Suprapubic skin (tissue), 4 donors: ENCODE results near the gene KRT12. TPM values are rescaled to one million over a fixed set of nuclear protein-coding genes. Genes with fewer than 3 reads are reported as not detected.

Experiments used
- DNase-seq, 2 donors: peaks; one replicate each; pipeline ENCODE4 v3.0.0-alpha.2; 2019; ENCODE audit warnings: low spot score in 2 of 2
- H3K27ac ChIP-seq: fragments of 200-600 bp; sonication (generic); one replicate; pipeline ENCODE4 v1.5.1; 2019
- H3K27me3 ChIP-seq: fragments of 200-600 bp; sonication (generic); one replicate; pipeline ENCODE4 v1.5.1; 2019
- H3K36me3 ChIP-seq: fragments of 200-600 bp; sonication (generic); one replicate; pipeline ENCODE4 v1.5.1; 2019
- H3K4me1 ChIP-seq: fragments of 200-600 bp; sonication (generic); one replicate; pipeline ENCODE4 v1.5.1; 2019
- H3K4me3 ChIP-seq: fragments of 200-600 bp; sonication (generic); one replicate; pipeline ENCODE4 v1.5.1; 2019; ENCODE audit warnings: mild to moderate bottlenecking
- H3K9me3 ChIP-seq: fragments of 200-600 bp; sonication (generic); one replicate; pipeline ENCODE4 v1.5.1; 2019
- CTCF ChIP-seq, 2 donors: fragments of 200-600 bp in 1 of 2; fragments of 450-650 bp in 1 of 2; sonication (generic) in 1 of 2; IDR thresholded peaks; one replicate each; pipeline ENCODE4 v1.5.1; 2016 to 2019; ENCODE audit warnings: antibody characterized with exemption in 2 of 2, mild to moderate bottlenecking in 1 of 2, moderate library complexity in 1 of 2
- EP300 ChIP-seq: sonication (generic); formaldehyde crosslinking; IDR thresholded peaks from one replicate; pipeline ENCODE4 v1.6.1; 2017; ENCODE audit warnings: antibody characterized with exemption
- POLR2A ChIP-seq, 2 donors: fragments of 450-650 bp; IDR thresholded peaks; one replicate each; pipeline ENCODE4 v1.6.1; 2017; ENCODE audit warnings: antibody characterized with exemption in 2 of 2, mild to moderate bottlenecking in 2 of 2, moderate library complexity in 2 of 2
- POLR2AphosphoS5 ChIP-seq, 3 donors: sonication (generic); formaldehyde crosslinking; IDR thresholded peaks; one replicate each; pipeline ENCODE4 v1.6.1; 2017; ENCODE audit warnings: antibody characterized with exemption in 3 of 3
- WGBS: methylation state at CpG from one replicate; pipeline ENCODE4 v1.1.5; 2018; 5-methylcytosine and 5-hydroxymethylcytosine counted together
- total RNA-seq, 4 donors: library from RNA; depleted of rRNA; stranded (reverse); fragments of >200 nt; gene quantifications; one replicate each; pipeline ENCODE4 v1.1.0, GENCODE V29; 2016

The KRT12 gene
- total RNA-seq, 4 donors from 2014 or later = not detected

- Histone ChIP-seq H3K4me1 (no peaks in the 10 kb centered on the region), H3K27ac (no peak overlapping the region), H3K36me3 (no peaks in the 10 kb centered on the region), H3K27me3 (no peaks in the 10 kb centered on the region), H3K9me3 (no peaks in the 10 kb centered on the region), H3K4me3 (no peak overlapping the region)
- TF ChIP-seq POLR2AphosphoS5 (IDR thresholded peaks at IDR 0.05) = no peak
- no peak for TF ChIP-seq POLR2A (IDR thresholded peaks at IDR 0.05)
- no peak for TF ChIP-seq CTCF (IDR thresholded peaks at IDR 0.05)
- no peak for TF ChIP-seq EP300
- DNase-seq = no peak
- WGBS = 95% methylated on average over 1 of the region's 1 CpG
These were observed 12.0 kb upstream of the KRT12 start for GRCh38 chr17:40879026-40879425.

- Histone ChIP-seq H3K27ac (no peak overlapping the region), H3K4me1 (no peaks in the 10 kb centered on the region), H3K4me3 (no peak overlapping the region), H3K27me3 (no peaks in the 10 kb centered on the region), H3K36me3 (no peaks in the 10 kb centered on the region), H3K9me3 (no peaks in the 10 kb centered on the region)
- no peak for DNase-seq
- 86% methylated on average over 9 of the region's 9 CpGs for WGBS
- TF ChIP-seq POLR2AphosphoS5 (IDR thresholded peaks at IDR 0.05) (no peak), CTCF (IDR thresholded peaks at IDR 0.05) (no peak), POLR2A (IDR thresholded peaks at IDR 0.05) (no peak), EP300 (no peak)
These were observed 11.0 kb upstream of the KRT12 start for GRCh38 chr17:40878044-40878443.

- WGBS = 68% methylated on average over 1 of the region's 1 CpG
These were observed 6.8 kb upstream of the KRT12 start for GRCh38 chr17:40873801-40874200.

GRCh38 chr17:40873255-40873654 is 6.2 kb upstream of the KRT12 start:
- no peaks in the 10 kb centered on the region for H3K9me3 ChIP-seq
- H3K4me1 ChIP-seq = no peaks in the 10 kb centered on the region
- no peak overlapping the region for H3K4me3 ChIP-seq
- DNase-seq = no peak
- no peaks in the 10 kb centered on the region for H3K36me3 ChIP-seq
- H3K27me3 ChIP-seq = no peaks in the 10 kb centered on the region
- TF ChIP-seq POLR2A (IDR thresholded peaks at IDR 0.05) (no peak), CTCF (IDR thresholded peaks at IDR 0.05) (no peak), EP300 (no peak), POLR2AphosphoS5 (IDR thresholded peaks at IDR 0.05) (no peak)
- no peak overlapping the region for H3K27ac ChIP-seq

More at GRCh38 chr17:40873801-40874200, 6.8 kb upstream of the KRT12 start:
- H3K9me3 ChIP-seq = no peaks in the 10 kb centered on the region
- no peak overlapping the region for H3K4me3 ChIP-seq
- H3K4me1 ChIP-seq = no peaks in the 10 kb centered on the region
- no peak for TF ChIP-seq POLR2AphosphoS5 (IDR thresholded peaks at IDR 0.05)
- DNase-seq = no peak
- no peak overlapping the region for H3K27ac ChIP-seq
- H3K36me3 ChIP-seq = no peaks in the 10 kb centered on the region
- H3K27me3 ChIP-seq = no peaks in the 10 kb centered on the region

- no peak for TF ChIP-seq POLR2A (IDR thresholded peaks at IDR 0.05)
- TF ChIP-seq POLR2AphosphoS5 (IDR thresholded peaks at IDR 0.05) = no peak
- no peak for TF ChIP-seq EP300
- TF ChIP-seq CTCF (IDR thresholded peaks at IDR 0.05) = no peak
- no peak for DNase-seq
- no peak overlapping the region for H3K27ac ChIP-seq
- no peaks in the 10 kb centered on the region for H3K36me3 ChIP-seq
- no peaks in the 10 kb centered on the region for H3K27me3 ChIP-seq
- no peaks in the 10 kb centered on the region for H3K9me3 ChIP-seq
- H3K4me3 ChIP-seq = no peak overlapping the region
- no peaks in the 10 kb centered on the region for H3K4me1 ChIP-seq
These were observed 5.4 kb upstream of the KRT12 start for GRCh38 chr17:40872416-40872815.

- Histone ChIP-seq H3K4me3 (no peak overlapping the region), H3K27me3 (no peaks in the 10 kb centered on the region), H3K9me3 (no peaks in the 10 kb centered on the region), H3K36me3 (no peaks in the 10 kb centered on the region), H3K27ac (no peak overlapping the region), H3K4me1 (no peaks in the 10 kb centered on the region)
- no peak for DNase-seq
- no peak for TF ChIP-seq POLR2A (IDR thresholded peaks at IDR 0.05)
- no peak for TF ChIP-seq CTCF (IDR thresholded peaks at IDR 0.05)
- no peak for TF ChIP-seq EP300
- TF ChIP-seq POLR2AphosphoS5 (IDR thresholded peaks at IDR 0.05) = no peak
- WGBS = 96% methylated on average over 7 of the region's 7 CpGs
These were observed 4.3 kb upstream of the KRT12 start for GRCh38 chr17:40871316-40871715.
